ENCODE measurements around the gene WDR87.
"Not testable (repeated sequence)": the region's sequence is repeated elsewhere in the genome, so short reads cannot be mapped to it uniquely, and the experiment has no call there.

WDR87 gene

DNA sequence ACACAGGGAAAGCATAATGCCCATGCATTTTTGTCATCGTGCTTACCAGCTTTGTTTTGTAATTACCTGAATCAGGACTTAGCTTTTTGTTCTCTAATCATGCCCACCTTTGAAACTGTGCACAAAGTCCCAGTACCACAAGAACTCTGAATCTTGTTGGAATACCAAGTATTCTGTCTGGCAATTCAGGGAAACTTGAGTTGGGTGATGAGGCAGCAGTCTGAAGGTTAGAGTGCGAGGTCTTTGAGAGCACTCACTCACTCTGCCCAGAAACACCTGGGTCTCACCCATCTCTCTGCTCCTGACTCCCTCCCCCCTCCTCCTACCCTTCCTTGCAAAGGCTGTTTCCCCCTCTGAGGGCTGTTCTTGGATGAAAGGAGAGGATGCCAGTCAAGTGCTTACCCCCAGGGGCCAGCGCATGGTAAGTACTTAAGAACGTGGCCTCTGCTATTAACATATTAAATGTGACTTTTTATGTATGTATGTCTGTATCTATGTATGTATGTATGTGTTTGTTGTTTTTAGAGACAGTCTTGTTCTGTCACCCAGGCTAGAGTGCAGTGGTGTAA lies 23.0 kb upstream of the WDR87 start:
- no peak for DNase-seq

- no peak for DNase-seq
Measured at GRCh38 chr19:37928527-37929286, 22.3 kb upstream of the WDR87 start.

DNA sequence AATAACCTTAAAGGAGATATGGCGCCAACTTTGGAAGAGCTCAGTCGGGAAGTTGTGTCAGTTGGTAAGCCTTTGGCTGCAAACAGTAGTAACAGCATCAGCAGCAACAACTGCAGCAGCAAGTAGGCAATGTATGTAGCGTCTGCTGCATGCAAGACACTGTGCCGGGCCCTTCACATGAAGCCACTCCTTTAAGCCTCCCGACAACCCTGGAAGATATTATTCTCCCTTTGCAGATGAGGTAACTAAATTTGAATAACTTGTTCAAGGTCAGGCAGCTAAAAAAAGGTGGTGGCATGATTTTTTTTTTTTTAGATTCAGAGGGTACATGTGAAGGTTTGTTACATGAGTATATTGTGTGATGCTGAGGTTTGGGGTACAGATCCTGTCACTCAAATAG lies 20.3 kb upstream of the WDR87 start:
- no peak for DNase-seq

DNA sequence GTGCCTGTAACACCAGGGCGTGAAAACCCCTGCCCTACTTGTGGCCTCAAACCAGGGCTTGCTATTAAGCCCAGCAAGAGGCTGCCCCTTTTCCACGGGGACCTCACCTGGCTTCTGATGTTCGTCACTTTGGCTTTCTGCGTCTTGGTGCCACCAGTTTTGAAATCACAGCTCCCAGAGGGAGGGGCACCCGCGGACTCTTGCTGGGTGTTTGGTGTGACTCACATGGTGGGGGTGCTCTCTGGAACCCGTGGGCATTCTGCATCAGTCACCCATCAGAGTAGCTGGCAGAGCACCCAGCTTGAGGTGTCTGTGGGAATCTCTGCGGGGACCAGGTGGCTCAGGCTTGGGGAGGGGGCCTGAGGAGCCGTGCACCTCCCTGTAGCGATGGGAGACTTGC lies 19.9 kb upstream of the WDR87 start:
- no peak for DNase-seq

DNA sequence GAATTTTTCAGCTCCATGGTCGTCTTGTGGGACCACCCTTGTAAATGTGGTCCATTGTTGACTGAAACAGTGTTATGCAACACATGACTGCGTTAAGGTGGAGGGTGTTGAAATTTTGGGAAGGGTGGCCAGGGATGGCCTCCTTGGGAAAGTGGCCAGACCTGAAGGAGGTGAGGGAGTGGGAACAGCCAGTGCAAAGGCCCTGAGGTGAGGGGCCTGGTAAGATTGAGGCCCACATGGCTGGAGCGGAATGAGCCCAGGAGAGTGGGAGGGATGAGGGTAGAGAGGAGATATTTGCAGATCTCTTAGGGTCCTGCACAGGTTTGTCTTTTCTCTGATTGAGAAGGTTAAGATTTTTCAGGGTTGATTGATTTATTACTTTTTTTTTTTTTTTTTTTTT lies 18.8 kb upstream of the WDR87 start:
- DNase-seq, result no peak

- not testable (repeated sequence) for DNase-seq
Measured at GRCh38 chr19:37924573-37924972, 18.2 kb upstream of the WDR87 start.

DNA sequence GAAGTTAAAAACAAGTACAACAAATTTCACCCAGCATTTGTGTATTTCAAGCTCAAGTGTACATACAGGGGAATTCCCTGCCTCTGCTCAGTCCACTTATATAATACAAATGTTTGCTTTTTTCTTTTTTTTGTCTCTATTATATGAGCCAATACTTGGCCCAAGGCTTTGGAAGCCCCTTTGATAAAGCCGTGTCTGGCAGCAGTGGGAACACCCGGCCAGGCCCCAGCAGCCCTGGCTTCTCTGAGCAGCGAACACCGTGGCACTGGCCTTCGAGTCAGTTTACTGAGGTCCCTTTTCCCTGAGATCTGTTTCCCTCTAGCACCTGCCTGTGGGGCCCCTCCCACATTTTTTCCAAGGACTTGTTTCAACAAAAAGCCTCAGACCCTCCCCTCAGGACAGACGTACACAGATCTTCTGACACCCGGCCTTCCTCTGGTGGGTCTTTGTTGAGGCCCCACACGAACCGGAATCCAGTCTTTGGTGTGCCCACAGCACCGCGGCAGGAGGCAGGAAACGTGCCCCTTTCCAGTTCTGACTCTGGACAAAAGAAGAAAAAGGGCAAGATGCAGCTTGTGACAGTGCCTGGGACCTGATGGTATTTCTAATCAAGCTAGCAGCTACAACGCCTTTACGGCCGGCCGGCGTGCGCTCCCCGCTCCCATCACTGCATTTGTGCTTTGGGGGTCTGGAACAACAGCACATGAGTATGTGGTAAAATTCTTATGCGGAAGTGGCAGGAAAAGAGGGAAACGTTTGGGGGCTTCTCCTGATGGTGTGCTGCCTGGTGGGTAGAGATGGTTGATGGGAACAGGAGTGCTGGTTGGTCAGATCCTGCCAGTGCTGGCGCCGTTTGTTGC lies 14.4 kb upstream of the WDR87 start:
- no peak for DNase-seq

DNA sequence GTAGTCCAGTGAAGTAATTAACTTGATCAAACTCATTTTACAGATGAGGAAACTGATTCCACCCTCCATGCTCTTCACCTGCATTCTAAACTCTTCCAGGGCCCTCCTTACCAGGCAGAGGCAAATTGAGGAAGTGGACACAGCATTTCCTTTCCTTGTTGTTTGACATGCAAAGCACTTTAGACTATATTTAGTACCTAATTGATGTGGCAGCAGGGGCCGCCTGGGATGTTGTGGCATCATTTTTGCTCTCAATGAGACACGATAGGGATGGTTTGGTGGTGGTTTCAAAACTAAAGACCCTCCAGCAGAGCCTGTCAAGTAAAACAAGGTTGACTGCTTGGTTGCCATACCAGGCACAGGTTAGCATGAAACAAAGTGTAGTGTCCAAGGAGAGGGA lies 8.5 kb upstream of the WDR87 start:
- DNase-seq, result no peak

DNA sequence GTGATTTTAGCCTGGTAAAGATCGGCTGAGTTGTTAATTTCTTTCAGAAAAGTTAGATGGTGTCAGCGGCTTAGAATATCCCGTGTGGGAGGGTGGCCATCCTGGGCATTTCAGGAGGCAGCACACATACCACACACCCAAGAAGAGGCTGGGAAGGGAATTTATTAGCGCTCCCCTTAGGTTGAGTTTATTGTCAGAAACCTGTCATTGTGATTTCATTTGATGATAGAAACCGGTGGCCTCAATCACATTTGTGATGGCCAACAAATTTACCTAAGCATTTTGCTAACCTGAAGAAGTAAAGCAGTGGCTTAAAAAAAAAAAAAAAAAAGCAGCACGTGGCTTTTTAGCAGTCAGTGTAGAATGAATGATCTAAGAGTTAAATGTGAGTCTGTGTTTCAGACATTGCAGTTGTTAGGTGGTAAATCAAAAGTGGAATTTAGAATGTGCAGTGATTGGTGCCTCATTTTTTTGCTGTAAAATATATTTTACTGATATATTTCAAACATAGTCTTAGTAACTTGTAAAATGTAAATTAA lies 3.3 kb upstream of the WDR87 start:
- no peak for DNase-seq

- DNase-seq, result no peak
Measured at GRCh38 chr19:37907735-37908455, 1.5 kb upstream of the WDR87 start.

GRCh38 chr19:37906869-37907734 lies 708 bp upstream of the WDR87 start, which contains the start of gene SIPA1L3:
Gene SIPA1L3, plus strand, starts transcription at chr19:37907208. Its CDS starts 174,358 bp downstream, at chr19:38081566.
- DNase-seq, result peak; percentile 95

DNA sequence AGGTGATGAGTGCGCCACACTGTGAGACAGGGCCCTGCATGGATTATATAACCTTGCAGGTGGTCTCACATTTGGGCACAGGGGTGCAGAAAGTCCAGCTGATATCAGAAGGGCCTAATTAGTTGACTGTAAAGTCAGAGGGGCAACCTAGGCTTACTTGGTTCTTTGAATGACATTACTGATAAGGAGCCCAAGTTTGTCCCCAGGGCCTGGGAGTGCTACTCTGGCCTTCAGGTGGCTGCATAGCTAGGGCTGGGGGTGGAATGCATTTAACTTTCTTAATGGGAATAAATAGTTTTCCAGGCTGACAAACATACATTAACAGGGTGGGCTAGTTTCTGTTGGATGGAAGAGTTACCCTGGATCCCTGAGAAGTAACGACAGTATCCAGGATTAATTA lies 3.3 kb downstream of the WDR87 start:
- DNase-seq, result no peak

GRCh38 chr19:37902668-37903067 lies 3.7 kb downstream of the WDR87 start:
- peak; percentile 89 for DNase-seq

DNA sequence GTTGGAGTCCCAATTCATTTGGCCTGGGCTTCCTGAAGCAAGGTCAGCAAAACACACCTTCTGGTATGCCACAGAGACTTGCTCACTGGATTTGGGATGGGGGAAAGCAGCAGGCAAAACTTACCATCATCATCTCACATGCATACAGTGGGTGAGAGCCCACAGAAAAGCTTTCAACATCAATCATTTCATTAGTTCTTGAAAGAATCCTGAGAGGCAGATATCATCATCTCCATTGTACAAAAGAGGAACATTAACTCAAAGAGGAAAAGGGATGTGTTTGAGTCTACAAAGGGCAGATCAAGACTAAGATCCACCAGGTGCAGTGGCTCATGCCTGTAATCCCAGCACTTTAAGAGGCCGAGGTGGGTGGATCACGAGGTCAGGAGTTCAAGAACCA lies 6.4 kb downstream of the WDR87 start:
- DNase-seq, result no peak

GRCh38 chr19:37899453-37899852 lies 6.9 kb downstream of the WDR87 start:
- no peak for DNase-seq

- no peak for DNase-seq
Measured at GRCh38 chr19:37896180-37896579, 10.2 kb downstream of the WDR87 start.

- no peak for DNase-seq
Measured at GRCh38 chr19:37893845-37894575, 12.4 kb downstream of the WDR87 start.

DNA sequence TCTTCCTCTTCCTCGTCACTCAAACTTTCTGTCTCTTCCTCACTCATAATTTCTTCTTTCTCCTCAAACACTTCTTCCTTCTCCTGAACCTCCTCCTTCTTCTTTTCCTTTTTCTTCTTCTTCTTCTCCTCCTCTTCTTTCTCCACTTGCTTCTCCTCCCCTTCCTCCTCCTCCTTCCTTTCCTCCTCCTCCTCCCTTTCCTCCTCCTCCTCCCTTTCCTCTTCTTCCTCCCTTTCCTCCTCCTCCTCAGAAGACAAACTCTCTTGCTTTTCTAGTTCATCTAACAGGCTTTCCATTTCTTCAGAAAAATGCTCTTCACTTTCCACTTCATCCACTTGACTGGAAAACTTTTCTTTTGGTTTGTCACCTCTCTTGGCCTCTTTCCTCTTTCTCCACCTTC lies 19.8 kb downstream of the WDR87 start:
- DNase-seq, result no peak

- no peak for DNase-seq
Measured at GRCh38 chr19:37885392-37885791, 21.0 kb downstream of the WDR87 start.

DNA sequence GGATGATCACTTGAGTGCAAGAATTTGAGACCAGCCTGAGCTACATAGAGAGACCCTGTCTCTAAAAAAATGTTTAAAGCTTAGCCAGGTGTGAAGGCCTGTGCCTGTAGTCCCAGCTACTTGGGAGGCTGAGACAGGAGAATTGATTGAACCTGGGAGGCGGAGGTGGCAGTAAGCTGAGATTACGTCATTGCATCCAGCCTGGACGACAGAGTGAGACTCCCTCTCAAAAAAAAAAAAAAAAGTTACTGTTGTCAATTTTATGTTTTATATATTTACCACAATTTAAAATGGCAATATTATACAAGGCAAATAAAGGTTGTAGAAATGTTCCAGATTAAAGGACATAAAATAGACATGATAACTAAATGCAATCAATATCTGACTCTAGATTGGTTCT lies 29.2 kb downstream of the WDR87 start:
- no peak for DNase-seq

- no peak for DNase-seq
Measured at GRCh38 chr19:37876032-37876431, 30.4 kb downstream of the WDR87 start.
